AML-193 (cell line): ENCODE data around the gene SPDYE6.
A peak's percentile ranks its signal among the peaks of the same experiment; 100 is the strongest.
"Not testable (repeated sequence)": the region's sequence is repeated elsewhere in the genome, so short reads cannot be mapped to it uniquely, and the experiment has no call there.

ENCODE experiments used
- DNase-seq, 2 experiments: peaks; one replicate each; lab custom pipeline; 2025; lab: John Stamatoyannopoulos, UW

Gene SPDYE6

GRCh38 chr7:102363549-102364393, 7.5 kb upstream of the SPDYE6 start:
- DNase-seq = peak; percentile 92 to 94

DNA sequence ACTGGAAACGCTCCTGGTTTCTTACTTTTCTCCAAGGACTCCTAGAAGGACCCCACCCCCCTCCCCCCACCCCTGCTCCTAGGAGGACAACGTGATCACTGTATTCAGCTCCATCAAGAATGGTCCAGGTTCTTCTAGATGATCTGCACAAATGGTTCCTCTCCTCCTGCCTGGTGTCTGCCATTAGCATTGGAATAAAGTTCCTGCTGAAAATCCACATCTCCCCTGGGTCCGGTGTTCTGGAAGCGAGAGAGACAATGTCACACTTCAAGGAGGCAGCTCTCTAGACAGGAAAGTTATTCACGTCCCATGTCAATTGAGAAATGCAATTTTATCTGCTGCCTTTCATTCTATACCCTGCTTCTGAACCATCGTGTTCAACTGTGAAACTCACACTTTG, 9.3 kb downstream of the SPDYE6 start:
- not testable (repeated sequence) for DNase-seq

GRCh38 chr7:102340599-102341368, 15.5 kb downstream of the SPDYE6 start:
- DNase-seq = not testable (repeated sequence)

DNA sequence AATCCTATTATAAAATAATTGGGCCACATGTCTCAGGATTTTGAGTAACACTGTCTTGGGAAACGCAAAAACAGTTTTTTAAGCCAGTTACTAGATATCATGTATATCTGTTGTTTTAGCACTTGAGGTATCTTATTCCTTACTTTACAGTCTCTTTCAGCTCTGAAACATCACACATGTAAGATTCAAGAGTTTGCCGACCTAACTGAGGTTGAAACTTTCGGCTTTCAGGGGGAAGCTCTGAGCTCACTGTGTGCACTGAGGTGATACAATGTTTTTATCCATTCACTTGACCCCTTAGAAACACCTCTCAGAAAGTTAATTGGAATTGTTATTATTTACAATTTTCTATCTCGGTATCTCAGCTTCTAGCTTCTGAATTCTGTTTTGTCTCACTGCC, 18.8 kb downstream of the SPDYE6 start:
- DNase-seq = not testable (repeated sequence)

DNA sequence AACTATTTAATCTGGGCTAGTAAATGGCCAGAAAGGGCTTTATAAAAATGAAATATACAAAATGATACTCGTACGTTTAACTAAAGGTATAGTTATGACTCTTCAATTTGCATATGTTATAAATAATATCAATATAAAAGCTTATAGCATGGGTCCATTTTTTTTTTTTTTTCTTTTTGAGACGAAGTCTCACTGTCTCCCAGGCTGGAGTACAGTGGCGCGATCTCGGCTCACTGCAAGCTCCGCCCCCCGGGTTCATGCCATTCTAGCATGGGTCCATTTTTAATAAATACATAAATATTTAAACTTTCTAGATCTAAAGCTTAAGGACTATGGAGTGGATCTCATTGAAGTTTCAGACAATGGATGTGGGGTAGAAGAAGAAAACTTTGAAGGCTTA, 19.2 kb downstream of the SPDYE6 start:
- not testable (repeated sequence) for DNase-seq

- DNase-seq = not testable (repeated sequence)
Observed at GRCh38 chr7:102335574-102335973, 20.7 kb downstream of the SPDYE6 start.

DNA sequence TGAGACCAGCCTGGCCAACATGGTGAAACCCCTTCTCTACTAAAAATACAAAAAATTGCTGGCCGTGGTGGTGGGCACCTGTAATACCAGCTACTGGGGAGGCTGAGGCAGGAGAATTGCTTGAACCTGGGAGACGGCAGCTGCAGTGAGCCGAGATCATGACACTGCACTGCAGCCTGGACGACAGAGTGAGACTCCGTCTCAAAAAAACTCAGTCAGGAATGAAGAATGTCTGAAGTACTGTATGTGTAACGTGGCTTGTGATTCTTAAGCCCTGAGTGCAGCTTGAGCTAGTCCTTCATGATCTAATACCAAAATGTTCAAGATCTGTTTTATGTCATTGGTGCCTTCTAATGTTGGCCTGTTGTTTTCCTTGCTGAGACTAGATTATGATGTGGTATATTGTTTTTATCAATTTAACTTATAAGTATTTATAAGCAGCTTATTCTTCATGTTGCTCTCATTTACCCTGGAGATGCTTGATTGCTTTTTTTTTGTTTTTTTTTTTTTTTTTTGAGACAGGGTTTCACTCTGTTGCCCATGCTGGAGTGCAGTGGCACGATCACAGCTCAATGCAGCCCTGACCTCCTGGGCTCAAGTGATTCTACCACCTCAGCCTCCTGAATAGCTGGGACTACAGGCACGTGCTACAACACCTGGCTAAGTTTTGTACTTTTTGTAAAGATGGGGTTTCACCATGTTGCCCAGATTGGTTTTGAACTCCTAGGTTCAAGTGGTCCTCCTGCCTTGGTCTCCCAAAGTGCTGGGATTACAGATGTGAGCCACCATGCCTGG, 25.4 kb downstream of the SPDYE6 start:
- not testable (repeated sequence) for DNase-seq

GRCh38 chr7:102329366-102329765, 26.9 kb downstream of the SPDYE6 start:
- not testable (repeated sequence) for DNase-seq

GRCh38 chr7:102328863-102329262, 27.4 kb downstream of the SPDYE6 start:
- not testable (repeated sequence) for DNase-seq

GRCh38 chr7:102327183-102327582, 29.1 kb downstream of the SPDYE6 start:
- DNase-seq = not testable (repeated sequence)

GRCh38 chr7:102326157-102326889, 29.9 kb downstream of the SPDYE6 start:
- DNase-seq = no peak

- not testable (repeated sequence) for DNase-seq
Observed at GRCh38 chr7:102325106-102325505, 31.1 kb downstream of the SPDYE6 start.

- DNase-seq = no peak
Observed at GRCh38 chr7:102323914-102324195, 32.4 kb downstream of the SPDYE6 start.

DNA sequence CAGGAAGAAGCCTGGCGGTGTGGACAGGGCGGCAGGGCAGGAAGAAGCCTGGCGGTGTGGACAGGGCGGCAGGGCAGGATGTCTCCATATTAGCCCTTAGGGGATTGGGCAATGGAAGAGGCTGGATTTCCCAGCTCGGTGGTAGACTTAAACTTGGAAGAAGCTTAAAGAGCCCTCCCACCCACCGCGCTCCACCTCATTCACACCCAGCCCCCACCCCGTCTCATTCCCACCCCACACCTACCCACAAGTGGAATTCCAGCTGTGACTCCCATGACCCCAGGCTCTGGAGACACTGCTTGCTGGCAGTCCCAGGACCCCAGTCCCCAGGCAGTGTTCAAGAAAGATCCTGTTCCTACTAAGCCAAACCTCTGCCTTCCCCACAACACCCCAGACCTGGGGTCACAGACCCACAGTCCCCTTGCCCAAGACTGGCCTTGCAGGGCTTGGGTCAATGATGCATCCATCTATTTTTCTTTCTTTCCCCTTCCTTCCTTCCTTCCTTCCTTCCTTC, 34.0 kb downstream of the SPDYE6 start:
- no peak for DNase-seq

DNA sequence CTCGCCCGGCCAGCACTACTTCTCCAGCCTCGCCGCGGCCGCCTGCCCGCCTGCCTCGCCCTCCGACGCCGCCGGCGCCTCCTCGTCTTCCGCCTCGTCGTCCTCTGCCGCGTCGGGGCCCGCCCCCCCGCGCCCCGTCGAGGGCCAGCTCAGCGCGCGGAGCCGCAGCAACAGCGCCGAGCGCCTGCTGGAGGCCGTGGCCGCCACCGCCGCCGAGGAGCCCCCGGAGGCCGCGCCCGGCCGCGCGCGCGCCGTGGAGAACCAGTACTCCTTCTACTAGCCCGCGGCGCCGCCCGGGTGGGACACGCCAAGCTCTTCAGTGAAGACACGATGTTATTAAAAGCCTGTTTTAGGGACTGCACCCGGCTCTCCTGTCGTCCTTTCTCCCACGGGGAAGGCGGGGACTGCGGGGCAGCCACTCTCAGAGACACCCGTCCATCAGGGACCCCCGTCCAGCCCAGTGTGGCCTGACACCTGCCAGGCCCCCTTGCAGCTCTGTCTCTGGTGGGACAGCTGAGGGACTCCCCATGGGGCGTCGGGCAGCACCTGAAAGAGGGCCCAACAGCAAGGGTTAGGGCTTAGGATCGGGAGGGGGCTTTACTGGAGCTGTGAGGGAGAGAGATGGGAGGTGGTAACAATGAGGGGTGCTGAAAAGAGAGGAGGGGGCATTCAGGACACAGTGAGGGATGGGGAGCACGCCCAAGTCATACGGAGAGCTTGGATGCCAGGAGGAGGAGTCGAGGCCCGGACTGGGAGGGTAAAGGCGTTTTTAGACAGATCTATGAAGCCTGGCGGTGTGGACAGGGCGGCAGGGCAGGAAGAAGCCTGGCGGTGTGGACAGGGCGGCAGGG, 34.7 kb downstream of the SPDYE6 start:
- no peak for DNase-seq

DNA sequence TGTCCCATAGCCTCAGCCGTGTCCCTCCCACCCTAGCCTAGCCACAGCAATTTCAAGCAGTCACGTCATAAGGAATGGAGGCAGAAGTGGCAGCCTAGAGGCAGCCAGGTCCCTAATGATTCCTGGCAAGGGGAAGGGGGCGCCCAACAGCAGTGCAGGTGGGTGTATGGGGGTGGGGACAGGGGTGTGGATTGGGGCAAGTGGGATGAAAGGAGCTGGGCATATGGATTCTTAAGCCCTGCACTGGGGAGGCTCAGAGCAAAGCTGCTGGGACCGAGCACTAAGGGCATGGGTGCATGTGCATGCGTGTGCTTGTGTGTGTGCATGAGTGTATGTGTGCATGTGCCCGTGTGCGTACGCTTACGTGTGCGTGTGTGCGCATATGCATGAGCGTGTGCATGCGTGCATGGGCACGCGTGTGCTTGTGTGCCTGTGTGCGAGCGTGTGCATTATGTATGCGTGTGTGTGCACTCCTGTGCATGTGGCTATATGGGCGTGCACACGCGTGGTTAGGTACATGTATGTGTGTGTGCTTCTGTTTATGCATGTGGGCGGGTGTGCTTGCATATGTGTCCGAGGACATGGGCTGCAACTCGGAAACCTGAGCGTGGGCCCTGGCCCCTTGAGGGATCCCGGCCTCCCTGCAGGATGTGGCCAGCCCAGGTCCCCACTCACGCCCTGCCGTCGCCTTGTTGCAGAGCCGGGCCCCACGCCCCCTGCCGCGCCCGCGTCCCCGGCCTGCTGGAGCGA, 35.5 kb downstream of the SPDYE6 start:
- no peak for DNase-seq

- no peak for DNase-seq
Observed at GRCh38 chr7:102320181-102320580, 36.1 kb downstream of the SPDYE6 start.

- DNase-seq = no peak
Observed at GRCh38 chr7:102319671-102320070, 36.6 kb downstream of the SPDYE6 start.

- DNase-seq = no peak
Observed at GRCh38 chr7:102318482-102318971, 37.7 kb downstream of the SPDYE6 start.
